Endometrium (tissue), 2 donors: Measurements from ENCODE around the gene PPP6R1.

Experiments
- FAIRE-seq: peaks from 2 replicates; lab custom pipeline; 2012; peaks lifted over from hg19 to GRCh38; lab: Jason Lieb, UNC
- donor health status: control.
- donor health status: control.

Gene PPP6R1

DNA sequence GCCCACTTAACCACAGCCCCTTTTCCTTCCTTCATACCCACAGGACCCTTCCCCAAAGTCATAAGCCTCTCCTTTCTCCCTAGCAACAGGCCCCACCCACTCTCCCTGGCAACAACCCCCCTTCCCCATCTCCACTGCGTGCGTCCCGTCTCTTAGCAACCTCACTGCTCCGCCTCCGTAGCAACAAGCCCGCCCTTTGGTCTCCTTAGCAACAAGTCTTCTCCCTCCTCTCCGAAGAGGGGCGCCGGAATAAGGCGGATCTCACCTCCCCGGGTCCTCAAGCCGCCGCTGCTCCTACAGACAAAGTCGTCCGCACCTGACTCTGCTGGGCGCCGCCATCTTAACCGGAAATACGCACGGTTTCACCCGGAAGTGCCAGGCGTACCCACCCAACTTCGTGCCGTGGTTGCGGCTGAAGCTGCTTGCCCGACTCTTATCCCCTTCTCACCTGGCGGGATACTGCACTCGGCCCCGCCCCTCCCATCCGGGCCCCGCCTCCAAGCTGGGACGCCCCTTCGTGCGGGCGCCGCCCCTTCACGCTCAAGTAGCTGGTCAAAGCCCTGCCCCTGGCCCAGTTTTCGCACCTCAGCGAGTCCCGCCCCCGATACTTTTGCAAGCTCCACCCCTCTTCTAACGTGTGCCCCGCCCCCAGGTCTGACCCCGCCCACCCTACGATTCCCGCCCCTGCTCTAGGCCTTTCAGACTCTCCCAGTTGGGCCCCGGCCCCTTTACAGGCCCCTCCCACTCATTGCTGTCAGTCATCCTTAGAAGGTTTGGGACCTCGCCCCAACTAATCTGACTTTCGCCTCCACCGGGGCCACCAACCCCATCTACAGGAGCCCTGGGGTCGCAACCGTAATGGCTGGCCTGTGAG lies 21.2 kb upstream of the PPP6R1 start, which contains the start of gene HSPBP1:
HSPBP1 (minus strand) TSS at position 341 of the 874 bp plus-strand sequence. CDS start 502 bp downstream, outside the sequence.
- peak; percentile 31 for FAIRE-seq

GRCh38 chr19:55279340-55279739 lies 20.5 kb upstream of the PPP6R1 start:
- FAIRE-seq: no peak

DNA sequence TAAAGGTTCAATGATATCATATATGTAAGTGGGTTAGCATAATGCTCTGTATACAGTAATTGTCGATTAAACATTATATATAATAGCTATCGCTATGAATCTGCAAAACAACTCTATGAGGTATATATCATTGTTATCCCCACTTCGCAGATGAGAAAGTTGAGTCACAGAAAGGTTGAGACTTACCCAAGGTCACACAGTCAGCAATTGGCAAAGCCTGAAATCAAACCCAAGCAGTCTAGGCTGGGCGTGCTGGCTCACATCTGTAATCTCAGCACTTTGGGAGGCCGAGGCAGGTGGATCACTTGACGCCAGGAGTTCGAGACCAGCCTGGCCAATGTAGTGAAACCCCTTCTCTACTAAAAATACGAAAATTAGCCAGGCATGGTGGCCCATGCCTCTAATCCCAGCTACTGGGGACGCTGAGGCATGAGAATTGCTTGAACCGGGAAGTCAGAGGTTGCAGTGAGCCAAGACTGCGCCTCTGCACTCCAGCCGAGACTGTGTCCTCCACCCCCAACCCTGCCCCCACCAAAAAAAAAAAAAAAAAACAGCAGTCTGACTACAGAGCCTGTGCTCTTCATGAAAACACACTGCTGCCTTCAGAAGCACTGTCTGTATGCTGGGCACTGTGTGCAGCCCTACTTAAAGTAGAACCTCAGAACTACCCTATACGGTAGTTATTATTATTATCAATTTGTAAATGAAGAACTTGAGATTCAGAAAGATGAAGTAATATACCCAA lies 19.7 kb upstream of the PPP6R1 start:
- FAIRE-seq: no peak

DNA sequence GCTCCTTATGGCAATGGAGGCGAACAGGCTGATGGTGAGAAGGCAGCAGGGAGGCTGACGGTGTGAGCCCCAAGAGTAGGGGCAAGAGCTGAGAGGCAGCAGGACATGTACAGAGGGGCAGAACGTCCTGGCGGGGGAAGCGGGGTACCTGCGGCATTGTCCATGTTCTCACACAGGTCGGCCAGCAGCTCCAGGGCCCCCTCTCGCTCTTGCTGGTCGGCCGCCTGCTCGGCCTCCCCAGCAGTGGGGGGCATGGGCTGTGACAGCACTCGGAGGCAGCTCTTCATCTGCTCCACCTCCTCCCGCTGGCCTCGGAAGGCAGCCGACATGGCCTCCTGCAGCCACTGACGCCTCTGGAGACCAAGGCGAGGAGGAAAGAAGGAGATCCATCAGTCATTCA lies 18.7 kb upstream of the PPP6R1 start:
- no peak for FAIRE-seq

- no peak for FAIRE-seq
Measured at GRCh38 chr19:55276720-55277430, 18.1 kb upstream of the PPP6R1 start.

- FAIRE-seq: no peak
Measured at GRCh38 chr19:55275851-55276719, 17.3 kb upstream of the PPP6R1 start.

DNA sequence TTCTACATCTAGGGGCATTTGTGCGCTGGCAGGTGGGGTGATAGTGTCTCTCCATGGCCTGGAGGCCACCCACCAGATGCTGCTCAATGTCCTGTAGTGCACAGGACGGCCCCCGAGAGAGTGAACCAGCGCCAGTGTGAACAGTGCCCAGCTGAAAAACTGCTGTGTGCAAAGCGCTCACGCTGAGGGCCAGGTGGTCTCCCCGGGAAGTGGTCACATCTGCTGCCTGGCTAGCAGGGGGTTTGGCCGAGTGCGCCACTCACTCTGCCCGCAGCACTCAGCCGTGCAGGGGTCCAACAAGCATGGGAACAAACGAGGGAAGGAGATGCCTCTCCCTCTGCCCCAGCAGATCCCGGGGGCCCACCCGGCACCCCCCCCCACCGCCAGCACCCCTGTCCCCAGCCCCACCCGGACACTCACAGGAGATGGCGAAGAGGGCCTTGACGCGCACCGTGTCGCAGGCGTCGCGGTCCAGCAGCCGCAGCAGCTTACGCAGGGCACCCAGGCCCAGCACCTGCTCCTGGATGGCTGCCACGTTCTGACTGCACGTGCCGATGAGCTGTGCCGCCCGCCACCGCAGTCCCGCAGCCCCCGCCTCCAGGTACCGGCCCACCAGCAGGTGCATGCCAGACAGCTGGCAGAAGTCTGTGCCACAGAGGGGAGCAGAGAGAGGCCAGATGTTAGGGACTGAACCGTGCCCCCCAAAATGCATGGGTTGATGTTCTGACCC lies 15.3 kb upstream of the PPP6R1 start:
- FAIRE-seq: no peak

DNA sequence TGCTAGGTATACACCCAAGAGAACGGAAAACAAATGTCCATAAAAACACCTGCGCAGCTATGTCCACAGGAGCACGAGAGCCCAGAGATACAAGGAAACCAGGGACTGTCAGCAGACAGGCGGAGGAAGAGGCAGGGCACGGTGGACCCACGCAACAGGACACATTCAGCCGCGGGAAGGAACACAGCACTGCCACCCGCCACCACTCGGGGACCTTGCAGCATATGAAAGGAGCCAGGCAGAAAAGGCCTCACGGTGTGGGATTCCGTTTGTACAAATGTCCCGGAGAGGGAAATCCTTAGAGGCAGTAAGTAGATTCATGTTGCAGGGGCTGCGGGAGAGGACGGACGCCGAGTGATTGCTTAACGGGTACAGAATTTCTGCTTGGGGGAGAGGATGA lies 13.3 kb upstream of the PPP6R1 start:
- no peak for FAIRE-seq

DNA sequence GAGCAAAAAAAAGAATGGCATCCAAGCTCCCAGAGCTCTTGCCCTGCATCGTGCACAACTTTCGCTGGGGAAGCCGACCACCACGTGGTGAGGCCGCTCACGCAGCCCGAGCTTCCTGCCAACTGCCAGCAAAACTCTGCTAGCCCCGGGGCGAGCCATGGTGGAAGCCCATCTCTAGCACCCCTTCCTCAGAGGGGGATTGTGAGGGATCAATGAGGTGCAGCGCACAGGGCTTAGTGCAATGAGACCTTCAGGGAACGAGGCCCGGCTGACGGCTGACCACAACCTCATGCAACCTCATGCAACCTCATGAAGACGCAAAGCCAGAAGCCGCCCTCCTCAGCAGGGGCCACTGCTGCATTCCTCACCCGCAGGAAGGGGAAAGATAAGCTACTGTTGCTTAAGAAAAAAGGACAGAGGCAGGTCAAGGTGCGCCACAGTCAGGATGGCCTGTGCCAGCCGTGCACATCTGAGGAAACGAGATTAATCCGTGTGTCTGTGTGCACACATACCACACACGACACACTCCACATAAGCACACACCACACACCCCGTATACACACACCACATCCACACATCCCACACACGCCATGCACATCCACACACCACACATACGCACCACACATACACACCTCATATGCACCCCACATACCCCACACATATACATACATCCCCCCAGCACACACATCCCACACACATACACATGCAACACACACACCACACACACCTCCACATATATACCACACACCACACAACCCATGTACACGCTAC lies 11.5 kb upstream of the PPP6R1 start:
- FAIRE-seq: no peak

- no peak for FAIRE-seq
Measured at GRCh38 chr19:55269299-55269698, 10.5 kb upstream of the PPP6R1 start.

DNA sequence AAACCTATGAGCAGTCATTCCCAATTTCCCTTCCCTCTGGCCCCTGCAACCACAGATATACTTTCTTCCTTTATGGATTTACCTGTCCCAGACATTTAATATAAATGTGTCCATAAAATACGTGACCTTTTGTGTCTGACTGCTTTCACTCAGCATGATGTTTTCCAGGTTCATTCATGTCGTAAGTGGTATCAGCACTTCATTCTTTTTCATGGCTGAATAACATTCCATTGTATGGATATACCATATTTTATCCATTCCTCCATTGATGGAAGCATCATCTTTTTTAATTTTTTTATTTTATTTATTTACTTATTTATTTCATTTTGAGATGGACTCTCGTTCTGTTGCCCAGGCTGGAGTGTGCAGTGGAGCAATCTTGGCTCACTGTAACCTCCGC lies 8.0 kb upstream of the PPP6R1 start:
- no peak for FAIRE-seq

GRCh38 chr19:55266404-55266803 lies 7.6 kb upstream of the PPP6R1 start:
- no peak for FAIRE-seq

DNA sequence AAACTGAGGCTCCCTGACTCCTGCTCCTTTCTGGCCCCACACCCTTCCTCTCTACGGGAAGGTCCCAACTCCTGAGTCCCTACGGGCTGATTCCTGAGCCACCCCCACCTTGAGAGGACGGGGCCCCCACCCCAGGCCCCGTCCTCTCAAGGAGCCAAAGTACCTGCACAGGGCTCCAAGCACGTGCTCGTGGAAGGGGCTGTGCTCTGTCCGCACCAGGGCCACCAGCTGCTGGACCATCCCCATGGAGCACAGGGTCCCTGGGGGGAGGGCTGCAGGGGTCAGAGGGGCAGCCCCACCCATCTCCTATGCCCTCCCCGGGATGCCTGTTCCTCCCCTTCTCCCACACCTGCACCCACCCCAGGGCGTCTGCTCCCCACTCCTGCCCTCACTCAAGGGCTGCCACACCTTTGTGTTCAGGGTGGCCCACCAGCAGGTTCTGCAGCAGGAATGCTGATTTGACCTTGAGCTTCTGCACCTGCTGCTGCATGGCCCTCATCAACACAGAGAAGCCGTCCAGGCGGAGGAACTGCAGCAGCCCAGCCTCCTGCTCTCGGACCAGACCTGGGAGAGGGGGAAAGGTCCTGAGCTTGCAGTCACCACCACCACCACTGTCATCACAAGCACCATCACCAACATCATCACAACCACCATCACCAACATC lies 7.0 kb upstream of the PPP6R1 start:
- FAIRE-seq: no peak

DNA sequence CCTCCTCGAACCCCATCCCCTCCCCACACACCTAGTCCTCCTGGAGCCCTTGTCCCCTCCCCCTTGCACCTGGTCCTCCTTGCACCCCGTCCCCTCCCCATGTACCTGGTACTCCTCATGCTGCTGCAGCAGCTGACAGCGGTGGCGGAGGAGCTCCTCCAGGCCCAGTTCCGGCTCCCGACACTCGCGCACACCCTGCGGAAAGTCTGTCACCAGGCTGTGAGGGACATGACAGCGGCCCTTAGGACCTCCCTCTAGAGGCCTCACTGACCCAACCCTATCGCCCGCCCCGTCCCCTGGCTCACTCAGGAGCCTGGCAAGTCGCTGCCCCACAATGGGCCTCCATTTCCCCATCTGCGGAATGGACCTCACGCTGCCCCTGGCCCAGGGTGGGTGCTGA lies 6.4 kb upstream of the PPP6R1 start:
- no peak for FAIRE-seq

DNA sequence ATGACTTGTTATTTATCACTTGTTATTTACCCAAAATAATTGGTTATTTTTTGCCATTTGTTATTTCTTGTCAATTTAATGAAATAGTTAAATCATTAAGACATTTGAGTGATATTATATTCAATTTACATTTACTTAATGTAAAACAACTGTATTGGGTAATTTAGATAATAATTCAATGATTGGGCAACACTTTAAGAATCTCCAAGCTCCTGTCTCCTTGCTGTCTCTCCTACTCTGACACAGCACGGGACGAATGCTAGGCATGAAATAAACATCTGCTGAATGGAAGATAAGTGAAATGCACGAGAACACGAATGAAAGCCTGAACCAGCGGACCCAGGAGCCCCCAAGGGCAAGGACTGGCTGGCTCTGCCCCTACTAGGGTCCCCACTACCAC lies 5.7 kb upstream of the PPP6R1 start:
- FAIRE-seq: no peak

DNA sequence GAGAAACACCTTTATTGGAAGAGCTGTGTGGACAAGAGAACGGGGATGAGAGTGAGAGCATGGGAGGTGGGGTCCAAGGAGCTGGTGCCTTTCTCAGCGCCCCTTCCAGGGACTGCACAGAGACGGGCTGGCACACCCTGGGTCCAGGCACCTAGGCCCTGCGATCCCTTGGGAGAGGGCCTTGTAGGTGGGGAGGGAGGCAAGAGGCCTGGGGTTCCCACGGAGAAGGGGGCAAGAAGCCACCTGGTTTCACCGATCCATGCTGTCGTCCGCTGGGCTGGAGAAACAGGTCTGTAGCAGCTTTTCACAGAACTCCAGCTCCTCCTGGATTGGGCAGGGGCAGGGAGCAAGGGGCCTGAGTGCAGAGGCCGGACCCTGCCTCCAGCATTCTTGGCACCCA lies 3.5 kb upstream of the PPP6R1 start:
- FAIRE-seq: no peak

DNA sequence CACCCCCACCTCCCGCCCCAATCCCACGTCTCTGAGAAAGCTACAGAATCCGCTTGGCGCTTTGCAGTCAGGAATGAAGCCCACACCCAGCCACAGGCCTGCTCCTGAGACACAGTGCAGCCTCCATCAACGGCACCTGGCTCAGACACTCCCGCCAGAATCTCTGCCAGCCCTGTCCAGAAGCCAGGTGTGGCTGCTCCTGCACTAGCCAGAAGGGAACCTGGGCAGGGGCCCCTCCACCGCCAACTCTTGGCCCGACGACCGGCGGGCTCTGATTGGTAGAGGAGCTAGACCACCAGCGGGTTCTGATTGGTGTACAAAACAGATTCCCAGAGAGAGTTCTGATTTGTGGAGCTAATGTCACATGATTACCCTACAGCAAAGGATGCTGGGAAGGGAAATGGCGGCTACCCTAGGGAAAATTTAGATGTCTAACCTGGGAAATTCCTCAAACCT lies 2.9 kb upstream of the PPP6R1 start:
- no peak for FAIRE-seq

GRCh38 chr19:55259540-55260210 lies 858 bp upstream of the PPP6R1 start:
- FAIRE-seq: no peak

GRCh38 chr19:55258476-55258827 lies 365 bp downstream of the PPP6R1 start:
- FAIRE-seq: no peak
